Activated naive CD4-positive, alpha-beta T cell treated with anti-CD3 and anti-CD28 coated beads, Interleukin-2, amount 50 U/mL, for 72 hours (primary cell): Measurements from ENCODE around the gene ZBTB38. TPM values are rescaled to one million over a fixed set of nuclear protein-coding genes. Genes with fewer than 3 reads are reported as not detected.

Source experiments
- ATAC-seq, 2 donors: fragments of 150-1000 bp; cut with Tn5 transposase; 2 replicates each; pipeline ENCODE4 v1.10.0; 2021; ENCODE audit warnings: mild to moderate bottlenecking in 2 of 2, moderate library complexity in 2 of 2
- DNase-seq, 2 donors: peaks; one replicate each; pipeline ENCODE4 v3.0.0; 2021 to 2022; ENCODE audit warnings: low spot score in 2 of 2
- H3K27ac Mint-ChIP-seq, 2 donors: one replicate each; pipeline ENCODE4 v1.8.0; 2022; ENCODE audit warnings: mild to moderate bottlenecking in 2 of 2, mixed read lengths in 2 of 2
- H3K36me3 Mint-ChIP-seq, 2 donors: one replicate each; pipeline ENCODE4 v1.8.0; 2022; ENCODE audit warnings: mixed read lengths in 2 of 2
- H3K9me3 Mint-ChIP-seq, 2 donors: one replicate each; pipeline ENCODE4 v1.8.0; 2022; ENCODE audit warnings: mixed read lengths in 2 of 2
- total RNA-seq, 2 donors: library from RNA; stranded (reverse); gene quantifications; one replicate each; pipeline ENCODE4 v1.2.3, GENCODE V29; 2022

ZBTB38 gene
- total RNA-seq = 10 to 100 TPM; 13.4 to 19.9 TPM

- Mint-ChIP-seq H3K36me3 (no peaks in the 10 kb centered on the region), H3K27ac (no peak within 1 kb of the TSS), H3K9me3 (no peaks in the 10 kb centered on the region)
- no peak for DNase-seq
- no peak for ATAC-seq
Observed at GRCh38 chr3:141368062-141368924, at the start of gene ZBTB38. Gene ZBTB38 (plus strand): TSS chr3:141368504. CDS start chr3:141442389, 73,885 bp downstream.

- ATAC-seq (no peak), DNase-seq (no peak)
- H3K9me3 Mint-ChIP-seq = peaks cover 12 to 15% of the 10 kb centered on the region in 2 donors
- peaks cover 8 to 14% of the 10 kb centered on the region in 2 donors for H3K36me3 Mint-ChIP-seq
- peak overlapping the region in 1 of 2 donors; percentile 64 for H3K27ac Mint-ChIP-seq
Observed at GRCh38 chr3:141320399-141321108, 47.8 kb upstream of the ZBTB38 start.

GRCh38 chr3:141321109-141321497 is 47.2 kb upstream of the ZBTB38 start:
- Mint-ChIP-seq H3K36me3 (peaks cover 8 to 14% of the 10 kb centered on the region in 2 donors), H3K9me3 (peaks cover 12 to 15% of the 10 kb centered on the region in 2 donors), H3K27ac (peak overlapping the region; percentile 64 to 69)
- no peak for DNase-seq
- ATAC-seq = peak in 1 of 2 donors; percentile 36

GRCh38 chr3:141323936-141324704 is 44.2 kb upstream of the ZBTB38 start:
- Mint-ChIP-seq H3K9me3 (peaks cover 12 to 15% of the 10 kb centered on the region in 2 donors), H3K36me3 (peaks cover 8 to 14% of the 10 kb centered on the region in 2 donors), H3K27ac (no peak overlapping the region)
- DNase-seq (no peak), ATAC-seq (no peak)

- DNase-seq = no peak
- ATAC-seq = no peak
- H3K36me3 Mint-ChIP-seq = no peaks in the 10 kb centered on the region
- H3K9me3 Mint-ChIP-seq = peaks cover 0 to 4% of the 10 kb centered on the region in 2 donors
- no peak overlapping the region for H3K27ac Mint-ChIP-seq
Observed at GRCh38 chr3:141326123-141326522, 42.2 kb upstream of the ZBTB38 start.

GRCh38 chr3:141326626-141327025 is 41.7 kb upstream of the ZBTB38 start:
- Mint-ChIP-seq H3K36me3 (no peaks in the 10 kb centered on the region), H3K27ac (no peak overlapping the region), H3K9me3 (peaks cover 0 to 4% of the 10 kb centered on the region in 2 donors)
- no peak for ATAC-seq
- DNase-seq = no peak

GRCh38 chr3:141328286-141329166 is 39.8 kb upstream of the ZBTB38 start:
- Mint-ChIP-seq H3K9me3 (no peaks in the 10 kb centered on the region), H3K27ac (peak overlapping the region; percentile 40 to 61), H3K36me3 (no peaks in the 10 kb centered on the region)
- ATAC-seq (peak; percentile 85 to 88), DNase-seq (no peak)

- no peak overlapping the region for H3K27ac Mint-ChIP-seq
- no peaks in the 10 kb centered on the region for H3K9me3 Mint-ChIP-seq
- no peak for DNase-seq
- no peaks in the 10 kb centered on the region for H3K36me3 Mint-ChIP-seq
- ATAC-seq = no peak
Observed at GRCh38 chr3:141330235-141330634, 38.1 kb upstream of the ZBTB38 start.

- no peak overlapping the region for H3K27ac Mint-ChIP-seq
- ATAC-seq (no peak), DNase-seq (no peak)
- H3K36me3 Mint-ChIP-seq = no peaks in the 10 kb centered on the region
- H3K9me3 Mint-ChIP-seq = no peaks in the 10 kb centered on the region
Observed at GRCh38 chr3:141330718-141331376, 37.5 kb upstream of the ZBTB38 start.

GRCh38 chr3:141331377-141332318 is 36.7 kb upstream of the ZBTB38 start:
- ATAC-seq (no peak), DNase-seq (no peak)
- Mint-ChIP-seq H3K9me3 (no peaks in the 10 kb centered on the region), H3K27ac (no peak overlapping the region), H3K36me3 (no peaks in the 10 kb centered on the region)

GRCh38 chr3:141332416-141332815 is 35.9 kb upstream of the ZBTB38 start:
- Mint-ChIP-seq H3K9me3 (no peaks in the 10 kb centered on the region), H3K36me3 (no peaks in the 10 kb centered on the region), H3K27ac (no peak overlapping the region)
- ATAC-seq (no peak), DNase-seq (no peak)

GRCh38 chr3:141333836-141334626 is 34.3 kb upstream of the ZBTB38 start:
- DNase-seq (no peak), ATAC-seq (no peak)
- Mint-ChIP-seq H3K36me3 (no peaks in the 10 kb centered on the region), H3K9me3 (no peaks in the 10 kb centered on the region), H3K27ac (no peak overlapping the region)

GRCh38 chr3:141334627-141335250 is 33.6 kb upstream of the ZBTB38 start:
- DNase-seq (no peak), ATAC-seq (no peak)
- Mint-ChIP-seq H3K27ac (no peak overlapping the region), H3K36me3 (no peaks in the 10 kb centered on the region), H3K9me3 (peaks cover 0 to 5% of the 10 kb centered on the region in 2 donors)
